ENCODE data around the gene MXI1.

GRCh38 chr10:110217662-110218008 is 10.2 kb downstream of the MXI1 start:
- TF ChIP-seq POLR2A (IDR thresholded peaks at IDR 0.05; ENCODE audit: low read depth, low read length) (no peak), CEBPB (IDR thresholded peaks at IDR 0.05; ENCODE audit: low read depth, low read length) (no peak), BHLHE40 (IDR thresholded peaks at IDR 0.05; ENCODE audit: low read depth, low read length) (no peak), MAFK (IDR thresholded peaks at IDR 0.05; ENCODE audit: low read depth, low read length) (no peak), RCOR1 (IDR thresholded peaks at IDR 0.05; ENCODE audit: insufficient replicate concordance, low read length) (no peak), MXI1 (IDR thresholded peaks at IDR 0.05; ENCODE audit: borderline replicate concordance, low read depth, low read length) (no peak)
- TF ChIP-seq, protein P1, sequence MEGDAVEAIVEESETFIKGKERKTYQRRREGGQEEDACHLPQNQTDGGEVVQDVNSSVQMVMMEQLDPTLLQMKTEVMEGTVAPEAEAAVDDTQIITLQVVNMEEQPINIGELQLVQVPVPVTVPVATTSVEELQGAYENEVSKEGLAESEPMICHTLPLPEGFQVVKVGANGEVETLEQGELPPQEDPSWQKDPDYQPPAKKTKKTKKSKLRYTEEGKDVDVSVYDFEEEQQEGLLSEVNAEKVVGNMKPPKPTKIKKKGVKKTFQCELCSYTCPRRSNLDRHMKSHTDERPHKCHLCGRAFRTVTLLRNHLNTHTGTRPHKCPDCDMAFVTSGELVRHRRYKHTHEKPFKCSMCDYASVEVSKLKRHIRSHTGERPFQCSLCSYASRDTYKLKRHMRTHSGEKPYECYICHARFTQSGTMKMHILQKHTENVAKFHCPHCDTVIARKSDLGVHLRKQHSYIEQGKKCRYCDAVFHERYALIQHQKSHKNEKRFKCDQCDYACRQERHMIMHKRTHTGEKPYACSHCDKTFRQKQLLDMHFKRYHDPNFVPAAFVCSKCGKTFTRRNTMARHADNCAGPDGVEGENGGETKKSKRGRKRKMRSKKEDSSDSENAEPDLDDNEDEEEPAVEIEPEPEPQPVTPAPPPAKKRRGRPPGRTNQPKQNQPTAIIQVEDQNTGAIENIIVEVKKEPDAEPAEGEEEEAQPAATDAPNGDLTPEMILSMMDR (conservative IDR thresholded peaks at IDR 0.05; ENCODE audit: low read depth, low read length), result no peak
